IMR-90 (cell line): Measurements from ENCODE around the gene TMEM131. TPM values are rescaled to one million over a fixed set of nuclear protein-coding genes. Genes with fewer than 3 reads are reported as not detected.
A peak's percentile ranks its signal among the peaks of the same experiment; 100 is the strongest.

ENCODE experiments used
- ATAC-seq: fragments of 200-7000 bp; cut with Tn5 transposase; 2 replicates; pipeline ENCODE4 v1.9.1; 2020; ENCODE audit warnings: low read depth, mild to moderate bottlenecking, moderate library complexity
- BruUV-seq: library from RNA; stranded (reverse); fragments of 400-500 nt; replicated peaks from 2 replicates; lab custom pipeline; 2021; lab: Mats Ljungman, UMichigan
- CTCF ChIA-PET: fragments of 300-600 bp; formaldehyde crosslinking; extraction: SDS; loops from one replicate; lab custom pipeline; 2021; ENCODE audit warnings: antibody characterized with exemption; lab: Yijun Ruan, JAX
- POLR2A ChIA-PET: fragments of 300-600 bp; sonication (Branson Sonifier 250); formaldehyde crosslinking; loops from one replicate; lab custom pipeline; 2022; ENCODE audit warnings: antibody characterized with exemption; ENCODE audit not compliant: unreplicated experiment; lab: Charles Lee
- DNase-seq: peaks from one replicate; pipeline ENCODE4 v3.0.0; 2013
- H2AFZ ChIP-seq: replicated peaks from 2 replicates; pipeline ENCODE3; 2013; ENCODE audit warnings: low read length, mild to moderate bottlenecking; ENCODE audit not compliant: poor library complexity
- H2AK5ac ChIP-seq: 2 replicates; pipeline ENCODE4 v1.6.1; 2013; ENCODE audit warnings: low read depth, low read length, inconsistent platforms
- H2AK9ac ChIP-seq: replicated peaks from 2 replicates; pipeline ENCODE3; 2013; ENCODE audit warnings: mild to moderate bottlenecking, low read depth, low read length, moderate library complexity; ENCODE audit not compliant: poor library complexity
- H2BK120ac ChIP-seq: 2 replicates; pipeline ENCODE4 v1.6.1; 2013; ENCODE audit warnings: low read depth, low read length, inconsistent platforms
- H2BK15ac ChIP-seq: 3 replicates; pipeline ENCODE4 v1.6.1; 2013; ENCODE audit warnings: low read depth, low read length, inconsistent platforms
- H2BK20ac ChIP-seq: 2 replicates; pipeline ENCODE4 v1.6.1; 2013; ENCODE audit warnings: low read depth, mild to moderate bottlenecking, inconsistent platforms, low read length, moderate library complexity
- H2BK5ac ChIP-seq: 2 replicates; pipeline ENCODE4 v1.6.1; 2013; ENCODE audit warnings: mild to moderate bottlenecking, low read depth, low read length, inconsistent platforms; ENCODE audit not compliant: poor library complexity, severe bottlenecking
- H3K14ac ChIP-seq: replicated peaks from 2 replicates; pipeline ENCODE4 v1.6.1; 2013; ENCODE audit warnings: low read depth, low read length, inconsistent platforms
- H3K18ac ChIP-seq: 2 replicates; pipeline ENCODE4 v1.6.1; 2013; ENCODE audit warnings: low read depth, low read length, control low read depth
- H3K23ac ChIP-seq: 2 replicates; pipeline ENCODE4 v1.6.1; 2013; ENCODE audit warnings: low read depth, low read length, inconsistent platforms
- H3K27ac ChIP-seq: 2 replicates; pipeline ENCODE4 v1.5.1; 2013; ENCODE audit warnings: mild to moderate bottlenecking, control low read depth, low read length; ENCODE audit not compliant: insufficient read depth
- H3K27me3 ChIP-seq: 2 replicates; pipeline ENCODE4 v1.6.1; 2013; ENCODE audit warnings: low read length; ENCODE audit not compliant: control insufficient read depth, insufficient read depth
- H3K36me3 ChIP-seq: 2 replicates; pipeline ENCODE4 v1.6.1; 2013; ENCODE audit warnings: low read length, mixed read lengths; ENCODE audit not compliant: control insufficient read depth, insufficient read depth
- H3K4ac ChIP-seq: 2 replicates; pipeline ENCODE4 v1.6.1; 2013; ENCODE audit warnings: low read depth, low read length, inconsistent platforms
- H3K4me1 ChIP-seq: 2 replicates; pipeline ENCODE4 v1.6.1; 2013; ENCODE audit warnings: low read length, mixed read lengths; ENCODE audit not compliant: control insufficient read depth, insufficient read depth
- H3K4me2 ChIP-seq: 2 replicates; pipeline ENCODE4 v1.6.1; 2013; ENCODE audit warnings: low read depth, mild to moderate bottlenecking, control low read depth, low read length, moderate library complexity
- H3K4me3 ChIP-seq: 2 replicates; pipeline ENCODE4 v1.5.1; 2013; ENCODE audit warnings: low read depth, mild to moderate bottlenecking, control low read depth, low read length, moderate library complexity; ENCODE audit not compliant: insufficient read depth
- H3K56ac ChIP-seq: 2 replicates; pipeline ENCODE4 v1.6.1; 2013; ENCODE audit warnings: low read length, inconsistent platforms; ENCODE audit not compliant: insufficient read depth; ENCODE audit errors: extremely low read depth
- H3K79me1 ChIP-seq, 2 experiments: 2 replicates each; pipeline ENCODE4 v1.6.1; 2013; ENCODE audit warnings: low read length in 2 of 2, inconsistent platforms in 1 of 2, low read depth in 1 of 2
- H3K9ac ChIP-seq: 2 replicates; pipeline ENCODE4 v1.6.1; 2013; ENCODE audit warnings: low read depth, low read length, control low read depth
- H3K9me1 ChIP-seq: 2 replicates; pipeline ENCODE4 v1.6.1; 2013; ENCODE audit warnings: low read length, inconsistent platforms; ENCODE audit not compliant: insufficient read depth
- H3K9me3 ChIP-seq: 2 replicates; pipeline ENCODE4 v1.6.1; 2013; ENCODE audit warnings: low read length; ENCODE audit not compliant: control insufficient read depth, insufficient read depth
- H4K20me1 ChIP-seq: 2 replicates; pipeline ENCODE4 v1.6.1; 2013; ENCODE audit warnings: low read length, inconsistent platforms; ENCODE audit not compliant: insufficient read depth
- H4K5ac ChIP-seq: 2 replicates; pipeline ENCODE4 v1.6.1; 2013; ENCODE audit warnings: mild to moderate bottlenecking, low read depth, low read length, control low read depth
- H4K8ac ChIP-seq, 2 experiments: 2 replicates each; pipeline ENCODE4 v1.6.1; 2013; ENCODE audit warnings: low read depth in 2 of 2, low read length in 2 of 2, control low read depth in 1 of 2, inconsistent platforms in 1 of 2
- H4K91ac ChIP-seq: 2 replicates; pipeline ENCODE4 v1.6.1; 2013; ENCODE audit warnings: low read depth, low read length, inconsistent platforms; ENCODE audit not compliant: insufficient read depth
- BHLHE40 ChIP-seq: fragments of 150-350 bp; IDR thresholded peaks from 2 replicates; pipeline ENCODE4 v1.6.1; 2016; ENCODE audit warnings: mild to moderate bottlenecking, low read depth, low read length
- CEBPB ChIP-seq: IDR thresholded peaks from 2 replicates; pipeline ENCODE4 v1.6.1; 2012; ENCODE audit warnings: low read depth, low read length, improper control_type of control experiment
- CHD1 ChIP-seq: IDR thresholded peaks from 2 replicates; pipeline ENCODE4 v1.6.1; 2012; ENCODE audit warnings: low read depth, low read length, improper control_type of control experiment
- MAZ ChIP-seq: IDR thresholded peaks from 2 replicates; pipeline ENCODE4 v1.6.1; 2012; ENCODE audit warnings: low read depth, mild to moderate bottlenecking, low read length, improper control_type of control experiment, moderate library complexity, borderline replicate concordance
- MXI1 ChIP-seq: IDR thresholded peaks from 2 replicates; pipeline ENCODE4 v1.6.1; 2012; ENCODE audit warnings: low read depth, mild to moderate bottlenecking, low read length, moderate library complexity, borderline replicate concordance
- NFE2L2 ChIP-seq: fragments of 150-350 bp; IDR thresholded peaks from 2 replicates; pipeline ENCODE4 v1.6.1; 2016; ENCODE audit warnings: low read depth, mild to moderate bottlenecking, low read length
- POLR2A ChIP-seq: IDR thresholded peaks from 2 replicates; pipeline ENCODE4 v1.6.1; 2012; ENCODE audit warnings: mild to moderate bottlenecking, low read depth, low read length
- WGBS, 2 experiments: methylation state at CpG; one replicate each; pipeline versions ENCODE4 v1.1.5 to v1.1.7; 2013; ENCODE audit warnings: missing lambda C conversion rate in 2 of 2; ENCODE audit not compliant: insufficient read length in 1 of 2; ENCODE audit errors: extremely low coverage in 2 of 2; 5-methylcytosine and 5-hydroxymethylcytosine counted together
- dilution Hi-C: fragments of 300-500 bp; cut with HindIII; formaldehyde crosslinking; loops from one replicate; pipeline ENCODE4 v1.14.3; 2018; ENCODE audit warnings: low sequenced_read_pairs; ENCODE audit not compliant: unreplicated experiment
- in situ Hi-C: fragments of 300-500 bp; cut with MboI; formaldehyde crosslinking; loops from 3 replicates; pipeline ENCODE4 v1.14.3; 2019; ENCODE audit warnings: low sequenced_read_pairs, inconsistent platforms, mixed read lengths
- intact Hi-C: fragments of 100-400 bp; cut with micrococcal nuclease; formaldehyde crosslinking; loops from 2 replicates; pipeline ENCODE4 v1.10.0; 2022
- polyA plus RNA-seq, 3 experiments: library from polyadenylated mRNA; depleted of rRNA; stranded (reverse); fragments of >200 nt; gene quantifications; 2 replicates each; pipeline ENCODE4 v1.2.3, GENCODE V29; 2012; ENCODE audit warnings: low replicate concordance in 1 of 3
- total RNA-seq: library from RNA; depleted of rRNA; stranded (reverse); fragments of >200 nt; gene quantifications from 2 replicates; pipeline ENCODE4 v1.2.3, GENCODE V29; 2012

TMEM131 gene
- total and polyA plus RNA-seq, 2 of the 4 experiments (the other 2 are of a cell fraction) = 13.3 to 14.0 TPM

- no peak for DNase-seq
- Histone ChIP-seq H3K4ac (no peak overlapping the region), H3K36me3 (no peaks in the 10 kb centered on the region), H2BK15ac (no peak overlapping the region), H3K9ac (no peak overlapping the region), H3K27ac (no peak overlapping the region), H3K18ac (no peak overlapping the region), H4K20me1 (no peaks in the 10 kb centered on the region), H3K4me3 (no peak overlapping the region), H2AFZ (peak overlapping the region; percentile 46), H3K4me1 (no peaks in the 10 kb centered on the region), H2BK120ac (no peak overlapping the region), H3K9me3 (peaks cover 6% of the 10 kb centered on the region; the same call in 1 of the 2 replicates), H3K9me1 (no peaks in the 10 kb centered on the region), H3K4me2 (no peak overlapping the region), H2BK5ac (no peak overlapping the region), H4K5ac (no peak overlapping the region), H3K79me1 (no peaks in the 10 kb centered on the region), H2BK20ac (no peak overlapping the region), H3K14ac (no peak overlapping the region), H3K56ac (no peak overlapping the region), H3K23ac (no peak overlapping the region), H2AK5ac (no peak overlapping the region), H2AK9ac (no peak overlapping the region), H4K8ac (no peak overlapping the region), H3K27me3 (peaks cover 10% of the 10 kb centered on the region; the same call in 1 of the 2 replicates), H4K91ac (no peak overlapping the region)
- dilution Hi-C loops = no loop called here
- WGBS, 2 experiments = 60% methylated on average over 9 of the region's 12 CpGs; no CpG with 5 or more reads in 1 of the 2 experiments
- CTCF ChIA-PET = no interaction called here
- ATAC-seq = peak; percentile 44
- TF ChIP-seq CHD1 = no peak
- no peak for TF ChIP-seq CEBPB
- TF ChIP-seq NFE2L2 = no peak
- no peak for TF ChIP-seq MAZ
- TF ChIP-seq BHLHE40 = no peak
- no peak for TF ChIP-seq MXI1
- no peak for TF ChIP-seq POLR2A
- in situ Hi-C loops = no loop called here
- intact Hi-C loops = no loop called here
- no TSS peak for BruUV-seq
- POLR2A ChIA-PET = no interaction called here
Observed at GRCh38 chr2:97728091-97728731, 267.5 kb downstream of the TMEM131 start.
